Fibroblast of skin of abdomen (primary cell): ENCODE measurements around the gene AP1G2.
"Not testable (repeated sequence)": the region's sequence is repeated elsewhere in the genome, so short reads cannot be mapped to it uniquely, and the experiment has no call there.

ENCODE experiments used
- DNase-seq: peaks from one replicate; pipeline ENCODE4 v3.0.0-alpha.2; 2013

The AP1G2 gene

DNA sequence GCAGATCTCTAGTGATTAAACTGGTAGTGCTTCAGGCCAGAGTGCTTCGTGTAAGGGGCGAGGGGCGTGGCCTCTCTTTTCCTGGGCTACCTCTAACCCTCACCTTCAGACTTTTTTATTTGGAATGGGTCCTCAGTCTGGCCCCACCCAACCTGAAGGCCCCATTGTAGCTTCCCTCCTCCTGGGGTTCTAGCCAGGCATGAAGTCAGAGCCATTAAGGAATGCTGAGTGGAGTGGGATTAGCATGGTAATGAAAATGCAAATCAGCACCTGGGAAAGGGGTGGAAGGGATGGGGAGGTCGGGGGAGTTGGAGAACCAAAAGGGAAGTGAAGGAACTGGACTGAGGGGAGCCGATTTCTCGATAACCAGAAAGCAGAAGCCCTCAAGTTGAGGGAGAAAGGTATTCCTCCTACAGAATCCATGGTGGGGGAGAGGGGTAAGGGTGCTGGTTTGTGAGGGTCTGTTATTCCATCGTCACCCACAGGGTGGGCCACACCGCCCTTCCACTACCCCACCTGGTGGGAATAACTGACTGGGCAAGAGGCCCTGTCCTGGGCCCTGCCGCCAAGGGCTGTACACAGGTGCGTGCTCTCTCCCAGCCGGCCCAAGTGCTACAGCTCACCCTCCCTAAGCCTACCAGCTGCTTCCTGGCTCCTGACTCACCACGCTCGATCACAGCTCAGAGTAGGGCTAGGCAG is 30.1 kb downstream of the AP1G2 start:
- peak; percentile 15 for DNase-seq

DNA sequence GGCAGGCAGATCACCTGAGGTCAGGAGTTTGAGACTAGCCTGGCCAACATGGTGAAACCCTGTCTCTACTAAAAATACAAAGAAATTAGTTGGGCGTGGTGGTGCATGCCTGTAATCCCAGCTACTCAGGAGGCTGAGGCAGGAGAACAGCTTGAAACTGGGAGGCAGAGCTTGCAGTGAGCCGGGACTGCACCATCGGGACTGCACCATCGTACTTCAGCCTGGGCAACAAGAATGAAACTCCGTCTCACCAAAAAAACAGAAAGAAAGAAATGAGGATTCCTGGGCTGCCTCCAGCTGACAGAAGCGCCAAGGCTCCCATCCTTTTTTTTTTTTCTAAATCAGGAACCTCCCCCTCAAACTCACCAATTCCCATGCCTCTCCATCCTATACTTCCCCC is 30.7 kb downstream of the AP1G2 start:
- not testable (repeated sequence) for DNase-seq

DNA sequence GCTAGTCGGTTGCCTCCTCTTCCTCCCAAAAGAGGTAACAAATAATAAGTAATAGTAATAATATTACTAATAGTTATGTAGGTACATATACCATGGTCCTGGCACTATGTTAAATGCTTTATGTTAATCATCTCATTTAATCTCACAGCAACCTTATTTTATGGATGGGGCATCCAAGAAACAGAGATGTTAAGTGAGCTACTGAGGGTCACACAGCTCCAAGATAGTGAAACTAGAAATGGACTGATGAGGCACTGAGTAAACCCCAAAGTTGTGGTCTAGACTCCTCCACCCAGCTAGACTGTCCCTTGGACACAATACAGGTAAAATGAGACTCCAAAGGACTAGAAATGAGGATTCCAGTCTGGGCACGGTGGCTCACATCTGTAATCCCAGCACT is 31.1 kb downstream of the AP1G2 start:
- DNase-seq = no peak

DNA sequence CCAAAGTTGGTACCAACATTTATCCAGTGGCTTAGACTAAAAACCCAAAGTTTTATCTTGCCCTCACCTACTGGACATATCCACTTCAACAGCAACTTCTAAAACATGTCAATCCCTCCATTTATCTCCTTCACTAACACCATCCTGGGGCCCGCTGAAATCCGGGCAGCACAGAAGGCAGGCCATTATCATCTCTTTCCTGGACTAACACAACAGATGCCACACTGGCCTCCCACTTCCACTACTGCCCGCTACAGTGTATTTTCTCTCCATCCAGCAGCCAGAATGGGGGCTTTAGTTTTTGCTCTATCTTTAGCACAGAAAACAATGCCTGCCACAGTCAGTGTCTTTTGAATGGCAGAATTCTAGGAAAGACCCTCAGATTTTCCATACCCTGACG is 31.6 kb downstream of the AP1G2 start:
- DNase-seq = no peak

DNA sequence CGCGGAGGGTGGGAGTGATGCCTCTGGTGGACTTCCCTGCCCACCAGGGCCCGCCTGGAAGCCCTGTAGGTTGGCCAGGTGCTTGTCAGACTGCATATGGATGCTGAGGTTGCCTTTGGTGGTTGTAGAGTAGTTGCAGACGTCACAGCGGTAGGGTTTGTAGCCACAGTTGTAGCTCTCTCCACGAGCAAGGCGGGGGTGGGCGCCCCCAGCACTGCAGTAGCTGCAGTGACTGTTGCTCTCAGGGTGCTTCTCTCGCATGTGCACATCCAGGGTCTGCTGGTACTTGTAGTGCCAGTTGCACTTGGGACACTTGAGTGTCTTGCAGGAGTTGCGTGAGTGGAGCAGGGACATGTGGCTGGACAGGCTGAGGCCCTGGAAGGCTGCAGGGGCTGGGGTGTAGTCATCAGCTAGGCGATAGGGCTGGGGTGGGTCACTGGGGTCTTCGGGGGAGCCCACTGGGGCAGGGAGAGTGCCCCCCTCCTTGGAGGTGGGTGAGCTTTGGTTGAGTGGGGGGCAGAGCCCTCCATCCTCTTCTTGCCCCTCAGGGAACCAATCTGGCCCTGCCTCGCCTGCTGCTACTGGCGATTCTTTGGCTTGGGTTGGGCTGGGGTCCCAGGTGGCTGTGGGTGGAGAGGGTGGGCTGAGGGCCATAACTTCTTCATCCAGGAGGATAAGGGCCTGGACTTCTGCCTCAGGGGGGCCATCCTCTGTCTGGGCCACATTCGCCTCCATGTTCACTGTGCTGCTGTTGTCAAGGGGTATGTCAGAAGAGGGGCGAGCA is 33.7 kb downstream of the AP1G2 start:
- no peak for DNase-seq

DNA sequence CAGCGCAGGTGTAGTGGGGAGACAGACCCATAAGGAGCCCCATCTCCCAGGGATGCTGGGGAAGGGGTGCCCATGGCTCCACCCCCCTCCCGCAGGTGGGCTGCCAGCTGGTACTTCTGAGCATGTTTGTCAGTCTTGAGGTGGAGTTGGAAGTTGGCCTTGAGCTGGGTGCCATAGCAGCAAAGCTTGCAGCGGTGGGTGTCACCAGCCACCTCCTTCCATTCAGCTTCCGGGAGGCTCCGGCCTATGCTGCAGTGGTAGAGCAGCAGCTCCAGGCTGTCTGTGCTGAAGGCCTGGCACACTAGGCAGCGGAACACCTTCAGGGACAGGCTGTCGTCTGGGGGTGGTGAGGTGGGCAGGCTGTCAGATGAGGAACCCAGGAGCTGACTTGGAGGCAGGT is 34.9 kb downstream of the AP1G2 start:
- no peak for DNase-seq

DNA sequence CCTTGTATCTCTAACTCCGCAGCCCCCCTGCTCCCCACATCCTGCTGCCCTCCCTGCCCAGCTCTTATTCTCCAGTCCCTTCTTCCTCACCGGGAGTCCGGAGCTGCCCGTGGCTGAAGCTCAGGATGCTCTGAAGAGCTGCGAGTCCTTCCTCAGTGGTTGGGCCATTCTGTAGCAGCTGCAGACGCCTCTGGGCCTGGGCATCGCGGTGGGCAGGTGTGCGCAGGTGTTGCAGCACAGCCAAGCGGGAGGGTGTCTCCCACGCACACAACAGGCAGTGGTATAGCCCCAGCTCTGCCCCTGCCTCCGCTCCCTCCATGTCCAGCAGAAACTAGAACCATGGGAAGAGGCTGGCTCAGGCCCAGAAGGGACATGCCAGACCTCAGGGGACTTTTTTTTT is 36.2 kb downstream of the AP1G2 start:
- no peak for DNase-seq

DNA sequence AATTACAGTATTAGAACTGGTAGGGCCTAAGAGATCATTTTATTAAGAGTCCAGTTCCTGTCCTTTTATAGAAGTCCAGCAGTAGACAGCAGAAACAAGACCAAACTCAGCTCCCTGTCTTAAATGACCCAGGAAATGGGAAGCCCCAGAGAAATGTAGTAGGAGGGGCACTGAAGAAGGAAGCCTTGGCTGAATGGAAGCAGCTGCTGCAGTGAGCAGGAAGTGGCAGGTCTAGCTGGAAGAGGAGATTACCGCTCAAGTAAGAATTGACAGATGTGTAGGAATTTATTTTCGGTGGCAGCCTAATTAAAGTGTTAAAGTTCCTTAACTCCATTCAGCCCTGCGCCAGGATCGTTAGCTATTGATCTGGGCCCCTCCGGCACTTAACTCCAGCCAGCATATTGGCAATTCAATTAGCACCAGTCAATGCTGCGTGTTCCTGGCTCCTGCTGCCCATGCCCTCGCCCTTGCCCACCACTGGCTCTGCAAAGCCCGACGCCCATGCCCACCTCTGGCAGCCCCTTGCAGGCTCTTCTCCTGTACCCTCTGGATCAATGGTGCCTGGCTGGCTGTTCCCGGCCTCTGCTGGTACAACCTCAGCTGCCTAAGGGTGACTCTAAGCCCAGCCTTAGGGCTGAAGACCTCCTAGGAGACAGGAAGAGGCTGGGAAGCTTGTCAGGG is 37.1 kb downstream of the AP1G2 start:
- no peak for DNase-seq

DNA sequence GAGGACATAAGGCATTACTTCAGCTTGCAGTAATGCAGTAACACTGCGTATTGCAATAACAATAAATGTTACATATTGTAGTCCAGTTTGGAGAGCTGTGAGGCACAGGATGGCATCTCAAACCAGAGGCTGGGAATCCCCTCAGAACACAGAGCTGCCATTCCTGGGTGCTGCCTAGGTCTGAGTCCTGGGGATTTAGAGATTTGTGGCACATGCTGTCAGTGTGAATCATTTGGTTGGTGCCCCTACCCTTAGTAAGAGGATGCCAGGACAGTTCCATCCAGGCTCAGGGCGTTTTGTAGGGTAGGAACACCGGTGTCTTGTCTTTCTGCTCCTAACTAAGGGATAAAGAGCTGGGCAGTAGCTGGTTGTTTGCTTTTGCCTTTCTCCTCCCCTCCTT is 38.6 kb downstream of the AP1G2 start:
- DNase-seq = no peak

DNA sequence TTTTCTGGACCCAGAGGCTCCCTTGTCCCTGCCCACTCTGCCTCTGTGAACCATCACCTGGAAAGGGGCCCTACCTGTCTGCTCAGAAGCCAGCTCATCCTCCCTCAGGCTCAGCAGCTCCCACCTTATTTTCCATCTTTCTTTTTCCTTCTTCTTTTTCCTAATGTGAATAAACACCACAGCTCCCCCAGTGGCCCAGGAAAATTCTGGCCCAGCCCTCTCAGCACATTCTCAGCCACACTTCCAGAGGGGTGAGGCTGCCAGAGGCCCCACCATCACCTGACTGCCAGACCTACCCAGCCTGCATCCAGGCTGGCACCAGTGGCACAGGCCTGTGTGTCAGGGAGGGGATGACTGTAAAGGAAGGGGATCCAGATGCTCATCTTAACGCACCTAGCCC is 39.0 kb downstream of the AP1G2 start:
- no peak for DNase-seq

DNA sequence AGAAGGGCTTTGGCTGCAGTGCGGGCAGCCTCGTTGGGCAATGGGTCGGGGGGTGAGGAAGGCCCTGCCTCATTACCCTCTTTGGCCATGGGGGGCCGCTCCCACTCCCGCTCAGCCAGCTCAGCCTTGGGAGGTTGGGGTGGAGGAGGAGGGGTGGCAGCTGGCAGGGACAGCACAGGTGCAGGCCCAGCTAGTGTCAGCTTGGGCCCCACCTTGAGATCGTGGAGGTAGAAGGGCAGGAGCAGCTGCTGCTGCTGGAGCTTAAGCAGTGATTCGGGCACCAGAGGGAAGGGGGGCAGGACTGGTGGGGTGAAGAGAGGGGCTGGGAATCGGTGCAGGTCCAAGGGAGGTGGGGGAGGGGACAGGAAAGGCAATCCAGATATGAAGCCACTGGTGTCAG is 42.0 kb downstream of the AP1G2 start:
- no peak for DNase-seq

DNA sequence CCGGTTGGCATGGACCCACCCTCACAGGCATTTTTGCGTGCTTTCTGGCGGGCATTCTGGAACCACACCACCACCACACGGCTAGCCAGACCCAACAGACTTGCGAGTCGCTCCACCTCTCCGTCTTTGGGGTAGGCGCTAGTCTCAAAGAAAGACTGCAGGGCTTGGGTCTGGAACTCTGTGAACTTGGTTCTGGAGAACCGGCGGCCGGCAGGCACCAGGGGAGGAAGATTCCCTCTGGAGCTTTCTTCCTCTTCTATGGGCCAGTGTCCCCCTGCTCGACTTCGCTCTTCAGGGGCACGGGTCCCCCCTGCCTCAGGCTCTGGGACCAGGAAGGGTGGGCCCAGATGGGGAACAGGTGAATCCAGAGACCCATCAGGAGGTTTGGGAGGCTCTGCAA is 42.6 kb downstream of the AP1G2 start:
- DNase-seq = no peak

DNA sequence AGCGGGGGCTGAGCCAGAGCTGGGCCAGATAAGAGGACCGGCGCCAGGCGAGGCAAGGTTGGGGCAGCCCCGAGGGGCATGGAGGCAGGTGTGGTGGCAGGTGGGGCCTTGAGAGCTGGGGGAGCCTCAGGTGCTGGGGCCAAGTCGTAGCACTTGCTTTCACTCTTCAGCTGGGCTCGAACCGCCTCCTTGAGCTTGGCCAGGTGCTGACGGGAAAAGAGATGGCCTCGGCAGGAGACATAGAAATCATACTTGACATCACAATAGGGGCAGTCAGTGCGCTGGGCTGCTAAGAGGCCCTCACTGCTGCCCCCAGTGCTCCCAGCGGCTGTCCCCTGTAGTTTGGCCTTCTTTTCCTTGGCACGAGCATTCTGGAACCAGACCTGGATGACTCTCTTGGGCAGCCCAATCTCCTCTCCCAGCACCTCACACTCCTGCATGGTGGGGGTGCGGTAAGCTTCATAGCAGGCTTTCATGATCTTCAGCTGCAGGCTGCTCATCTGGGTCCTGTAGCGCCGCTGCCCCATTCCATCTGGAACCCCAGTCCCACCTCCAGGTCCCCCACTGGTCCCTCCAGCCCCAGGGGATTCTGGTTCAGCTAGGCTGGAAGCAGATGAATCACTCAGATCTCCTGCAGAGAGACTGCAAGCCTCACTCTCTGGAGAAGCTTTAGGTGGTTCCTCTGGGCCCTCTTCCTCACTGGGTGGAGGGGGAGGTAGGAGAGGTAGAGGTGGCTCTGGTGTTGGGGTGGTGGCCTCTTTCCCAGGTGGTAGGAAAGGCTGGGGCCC is 44.2 kb downstream of the AP1G2 start:
- DNase-seq = no peak

DNA sequence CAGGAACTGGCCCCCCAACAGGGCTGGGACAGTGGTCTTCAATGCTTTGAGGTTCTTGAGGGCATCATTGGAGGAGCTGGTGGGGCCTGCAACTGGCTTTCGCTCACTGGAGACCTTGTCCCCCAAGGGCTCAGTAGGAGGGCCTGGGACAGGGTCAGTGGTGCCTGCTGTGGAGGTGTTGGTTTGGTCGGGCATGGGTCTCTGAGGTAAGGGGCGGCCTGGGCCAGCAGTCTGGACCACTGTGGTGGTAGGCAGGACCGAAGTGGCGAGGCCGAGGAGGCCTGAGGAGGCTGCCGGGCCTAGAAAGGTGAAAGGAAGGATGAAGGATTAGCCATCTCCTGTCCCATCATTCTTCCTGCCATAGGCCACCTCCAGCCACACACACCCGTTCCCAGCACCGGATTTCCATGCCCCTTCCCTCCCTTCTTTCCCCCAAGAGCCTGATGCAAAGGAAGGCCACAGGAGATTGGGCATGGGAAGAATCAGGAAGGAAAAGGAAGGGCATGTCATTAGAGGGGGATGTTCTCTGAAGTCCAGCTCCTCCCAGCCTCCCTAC is 44.9 kb downstream of the AP1G2 start:
- no peak for DNase-seq

DNA sequence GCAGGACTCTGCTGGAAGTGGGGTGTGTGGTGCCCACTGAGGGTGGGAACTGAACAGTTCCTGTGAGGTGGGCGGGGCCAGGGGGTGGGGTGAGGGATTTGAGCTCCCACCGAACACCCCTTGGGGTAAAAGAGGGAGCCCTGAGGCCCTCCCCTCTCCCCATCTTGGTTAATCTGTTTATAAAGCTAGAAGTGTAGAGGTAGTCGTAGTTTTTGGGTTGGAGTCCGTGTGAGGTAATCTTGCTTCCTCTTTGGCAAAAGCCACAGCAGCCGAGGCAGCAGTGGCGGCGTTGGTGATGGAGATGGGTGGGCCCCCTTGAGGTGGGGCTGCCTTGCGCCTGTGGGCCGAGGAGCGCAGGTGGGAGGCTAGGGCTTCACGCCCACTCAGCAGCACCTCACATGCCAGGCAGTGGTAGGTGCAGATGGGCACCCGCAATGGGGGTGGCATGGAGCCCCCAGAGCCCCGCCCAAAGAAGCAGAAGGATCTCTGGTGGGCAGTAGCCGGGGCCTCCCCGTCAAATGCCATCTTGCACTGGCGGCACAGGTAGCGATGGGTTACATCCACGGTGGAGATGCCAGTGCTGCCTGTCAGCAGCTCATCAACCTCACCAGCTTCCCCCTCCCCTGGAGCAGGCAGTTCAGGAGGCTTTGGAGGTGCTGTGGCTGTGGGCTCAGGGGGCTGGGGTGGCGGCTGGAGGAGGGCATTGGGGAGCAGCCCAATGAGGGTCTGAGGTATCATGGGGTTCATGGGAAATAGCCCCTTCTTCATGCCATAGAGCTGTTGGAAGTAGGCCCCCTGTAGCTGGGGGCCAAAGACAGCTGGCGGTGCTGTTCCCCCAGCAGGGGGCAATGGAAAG is 45.6 kb downstream of the AP1G2 start:
- DNase-seq = no peak

DNA sequence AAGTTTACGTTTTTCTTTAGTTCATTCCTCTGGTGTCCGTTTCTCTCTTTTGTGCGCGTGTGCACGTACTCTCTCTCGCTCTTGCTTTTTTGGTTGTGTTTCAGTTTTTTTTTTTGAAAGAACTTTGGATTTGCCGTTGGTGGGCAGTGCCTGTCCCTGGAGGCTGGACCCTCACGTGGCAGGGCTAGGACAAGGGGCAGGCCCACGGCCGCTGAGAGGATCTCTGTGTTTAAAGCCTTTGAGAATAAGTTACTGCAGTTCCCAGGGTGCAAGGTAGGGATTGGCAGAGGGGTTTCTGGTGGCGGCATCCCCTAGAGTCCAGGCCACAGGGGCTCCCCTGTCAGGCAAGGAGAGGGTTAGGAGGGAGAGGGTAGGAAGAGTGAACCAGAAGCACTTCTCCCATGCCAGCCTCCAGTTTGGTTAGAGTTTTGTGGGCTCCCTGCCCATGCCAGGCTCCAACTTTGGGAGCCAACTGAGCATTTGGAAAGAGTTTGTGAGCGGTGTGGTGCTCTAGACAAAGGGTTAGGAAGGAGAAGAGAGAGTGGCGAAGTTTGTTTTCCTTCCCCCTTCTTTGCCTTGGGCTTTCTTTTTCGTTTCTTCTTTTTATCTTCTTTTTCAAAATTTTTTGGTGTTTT is 46.6 kb downstream of the AP1G2 start:
- no peak for DNase-seq

DNA sequence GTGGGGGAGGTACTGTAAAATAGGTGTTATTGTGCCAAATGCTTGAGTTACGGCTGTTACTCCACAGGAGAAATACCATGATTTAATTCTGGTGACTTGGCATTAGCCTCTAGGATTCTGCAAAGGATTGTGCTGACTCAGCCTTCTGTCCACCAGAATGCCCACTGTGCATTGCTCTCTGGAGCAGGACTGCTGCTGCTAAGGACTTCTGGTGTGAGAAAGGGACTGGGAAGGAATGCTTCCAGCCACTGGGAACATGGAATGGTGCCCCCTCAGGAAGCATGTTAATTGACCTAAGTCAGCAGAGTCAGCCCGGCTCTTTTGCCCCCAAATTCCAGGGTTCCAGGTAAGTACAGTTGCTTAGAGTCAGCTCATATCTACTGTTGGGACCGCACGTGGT is 48.9 kb downstream of the AP1G2 start:
- no peak for DNase-seq

DNA sequence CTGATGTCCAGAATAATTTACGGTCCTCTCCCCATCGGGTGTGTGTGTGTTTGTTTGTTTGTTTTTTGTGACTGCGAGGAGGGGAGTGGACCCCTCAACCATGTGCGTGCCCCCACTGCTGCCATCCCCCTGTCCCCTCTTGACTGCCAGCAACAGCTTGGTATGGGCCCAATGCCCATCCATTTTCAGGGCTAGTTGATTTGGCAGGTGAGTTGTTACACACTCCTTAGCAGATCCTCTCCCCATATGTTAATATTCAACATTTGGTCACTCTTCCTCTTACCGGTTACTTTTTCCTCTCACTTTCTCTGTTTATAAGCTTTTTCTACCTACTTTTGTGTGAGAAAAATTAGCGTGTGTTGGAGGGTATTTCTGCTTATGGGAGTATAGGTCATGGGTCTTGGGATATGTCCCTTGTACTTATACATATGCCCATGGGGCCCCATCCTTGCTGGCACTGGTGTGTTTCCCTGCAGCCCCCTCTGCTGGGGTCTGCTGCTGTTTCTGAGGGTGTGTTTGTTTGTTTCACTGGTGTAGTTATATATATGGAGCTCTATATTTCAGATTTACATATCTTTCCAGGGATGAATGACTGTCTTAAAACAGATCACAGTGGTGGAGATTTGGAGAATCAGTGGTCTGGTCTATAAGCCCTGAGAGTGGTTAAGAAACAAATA is 49.8 kb downstream of the AP1G2 start:
- DNase-seq = no peak

DNA sequence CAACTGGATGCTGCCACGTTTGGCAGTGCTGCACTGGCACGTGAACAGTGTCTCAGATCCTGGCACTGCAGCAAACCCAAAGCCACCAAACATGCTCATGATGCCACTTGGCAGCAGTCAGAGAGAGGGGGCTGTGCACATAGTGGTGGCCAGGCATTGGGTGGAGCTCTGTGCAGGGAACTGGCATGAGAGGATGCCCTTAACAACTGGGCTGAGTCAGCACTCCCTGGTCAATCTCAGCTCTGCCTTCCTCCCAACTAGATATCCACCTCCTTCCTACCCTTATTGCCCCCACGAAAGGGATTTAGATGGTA is 53.0 kb downstream of the AP1G2 start:
- no peak for DNase-seq

DNA sequence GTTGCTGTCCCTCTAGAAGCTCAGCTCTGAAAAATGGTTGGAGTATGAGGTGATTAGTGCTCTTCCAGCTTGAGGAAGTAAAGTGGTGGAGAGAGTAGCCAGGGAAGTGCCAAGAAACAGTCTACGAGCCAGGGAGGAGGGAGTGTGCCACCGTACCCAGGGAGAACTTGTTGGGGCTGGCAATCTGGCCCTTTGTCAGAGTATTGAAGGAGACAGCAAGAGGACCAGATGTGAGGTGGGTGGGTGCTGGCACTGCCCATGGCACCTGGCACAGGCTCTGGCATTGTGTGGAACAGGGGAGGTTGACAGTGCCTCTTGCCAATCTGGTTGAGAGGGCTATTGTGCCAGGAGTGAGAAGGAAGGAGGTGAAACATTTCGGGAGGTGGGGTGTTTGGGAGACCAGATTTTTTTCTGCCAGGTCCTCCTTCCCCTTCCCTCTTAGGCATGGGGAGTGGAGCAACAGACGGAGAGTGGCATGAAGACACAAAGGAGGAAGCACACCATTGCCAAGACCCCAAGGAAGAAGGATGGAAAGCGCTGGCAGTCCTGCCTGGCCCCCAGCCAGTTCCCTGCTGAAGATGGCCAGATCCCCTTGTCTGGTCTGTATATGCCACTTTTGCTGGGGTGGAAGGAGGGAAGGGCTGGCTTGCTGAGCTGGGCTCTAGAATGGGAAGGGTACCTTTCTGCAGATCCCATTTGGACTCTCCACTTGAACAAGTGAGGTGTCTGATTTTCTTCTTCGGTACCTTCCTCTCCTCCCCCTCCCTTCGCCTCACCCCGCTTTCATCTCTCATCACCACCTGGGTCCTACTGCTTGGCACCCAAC is 53.6 kb downstream of the AP1G2 start:
- DNase-seq = no peak
